Tibial nerve (tissue), 4 donors: ENCODE data around the gene GAS5. TPM values are rescaled to one million over a fixed set of nuclear protein-coding genes. Genes with fewer than 3 reads are reported as not detected.

ENCODE experiments used
- DNase-seq, 2 donors: peaks; one replicate each; pipeline ENCODE4 v3.0.0-alpha.2; 2019; ENCODE audit warnings: low spot score in 2 of 2
- H3K27ac ChIP-seq, 4 donors: fragments of 200-600 bp; sonication (generic) in 3 of 4; one replicate each; pipeline ENCODE4 v1.5.1; 2017 to 2019; ENCODE audit warnings: mild to moderate bottlenecking in 1 of 4
- H3K27me3 ChIP-seq, 2 donors: fragments of 200-600 bp; sonication (generic) in 1 of 2; one replicate each; pipeline versions ENCODE4 v1.5.1 to v1.6.0; 2017 to 2019
- H3K36me3 ChIP-seq, 3 donors: fragments of 200-600 bp; sonication (generic); one replicate each; pipeline ENCODE4 v1.5.1; 2018 to 2019
- H3K4me1 ChIP-seq, 4 donors: fragments of 200-600 bp; sonication (generic) in 3 of 4; one replicate each; pipeline ENCODE4 v1.5.1; 2017 to 2019
- H3K4me3 ChIP-seq, 4 donors: fragments of 200-600 bp; sonication (generic) in 3 of 4; one replicate each; pipeline ENCODE4 v1.5.1; 2017 to 2019; ENCODE audit warnings: mild to moderate bottlenecking in 1 of 4, moderate library complexity in 1 of 4
- H3K9me3 ChIP-seq, 4 donors: fragments of 200-600 bp; sonication (generic) in 3 of 4; one replicate each; pipeline ENCODE4 v1.5.1; 2017 to 2019
- EP300 ChIP-seq, 2 donors: sonication (generic); formaldehyde crosslinking; IDR thresholded peaks; one replicate each; pipeline ENCODE4 v1.6.1; 2017; ENCODE audit warnings: antibody characterized with exemption in 2 of 2, mild to moderate bottlenecking in 1 of 2
- POLR2A ChIP-seq, 2 donors: fragments of 450-650 bp; IDR thresholded peaks; one replicate each; pipeline ENCODE4 v1.6.1; 2017; ENCODE audit warnings: antibody characterized with exemption in 2 of 2, mild to moderate bottlenecking in 2 of 2, moderate library complexity in 2 of 2
- WGBS, 2 donors: methylation state at CpG; one replicate each; pipeline ENCODE4 v1.1.5; 2018; 5-methylcytosine and 5-hydroxymethylcytosine counted together
- total RNA-seq, 4 donors: library from RNA; depleted of rRNA; stranded (reverse); fragments of >200 nt; gene quantifications; one replicate each; pipeline ENCODE4 v1.1.0, GENCODE V29; 2016
- TF ChIP-seq, protein P1 (sequence below), 5 experiments: fragments of 200-600 bp in 3 of 5; fragments of 450-650 bp in 2 of 5; sonication (generic) in 3 of 5; IDR thresholded peaks; one replicate each; pipeline ENCODE4 v1.5.1; 2016 to 2019; ENCODE audit warnings: antibody characterized with exemption in 5 of 5, mild to moderate bottlenecking in 3 of 5, moderate library complexity in 2 of 5

Gene GAS5
- 100 to 1,000 TPM; 348 to 615 (median 564) TPM for total RNA-seq

DNA sequence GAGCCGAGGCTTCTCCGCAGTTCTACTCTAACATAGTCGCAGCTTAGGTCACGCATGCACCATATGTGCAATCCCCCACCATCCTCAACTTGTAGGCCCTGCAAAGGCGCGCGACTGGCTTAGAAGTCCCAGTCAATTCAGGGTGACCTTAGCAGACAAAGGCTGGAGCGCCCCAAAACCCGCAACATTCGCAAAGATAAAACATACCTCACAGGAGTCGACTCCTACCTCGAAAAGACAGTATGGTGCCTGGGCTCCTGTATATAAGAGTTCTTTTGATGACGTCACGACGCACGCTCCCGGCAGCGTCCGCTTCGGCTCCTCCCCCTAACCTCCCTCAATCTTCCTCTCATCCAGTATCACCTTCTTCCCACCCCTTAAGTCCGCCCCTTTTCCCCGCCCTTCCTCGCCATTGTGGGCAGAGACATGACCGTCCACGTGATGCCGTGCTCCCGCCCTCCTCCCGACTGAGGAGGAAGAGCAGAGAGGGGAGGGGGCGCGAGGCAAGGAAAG, at the start of gene GAS5:
GAS5 (minus strand) TSS at position 237 of the 513 bp plus-strand sequence.
- TF ChIP-seq, protein P1, sequence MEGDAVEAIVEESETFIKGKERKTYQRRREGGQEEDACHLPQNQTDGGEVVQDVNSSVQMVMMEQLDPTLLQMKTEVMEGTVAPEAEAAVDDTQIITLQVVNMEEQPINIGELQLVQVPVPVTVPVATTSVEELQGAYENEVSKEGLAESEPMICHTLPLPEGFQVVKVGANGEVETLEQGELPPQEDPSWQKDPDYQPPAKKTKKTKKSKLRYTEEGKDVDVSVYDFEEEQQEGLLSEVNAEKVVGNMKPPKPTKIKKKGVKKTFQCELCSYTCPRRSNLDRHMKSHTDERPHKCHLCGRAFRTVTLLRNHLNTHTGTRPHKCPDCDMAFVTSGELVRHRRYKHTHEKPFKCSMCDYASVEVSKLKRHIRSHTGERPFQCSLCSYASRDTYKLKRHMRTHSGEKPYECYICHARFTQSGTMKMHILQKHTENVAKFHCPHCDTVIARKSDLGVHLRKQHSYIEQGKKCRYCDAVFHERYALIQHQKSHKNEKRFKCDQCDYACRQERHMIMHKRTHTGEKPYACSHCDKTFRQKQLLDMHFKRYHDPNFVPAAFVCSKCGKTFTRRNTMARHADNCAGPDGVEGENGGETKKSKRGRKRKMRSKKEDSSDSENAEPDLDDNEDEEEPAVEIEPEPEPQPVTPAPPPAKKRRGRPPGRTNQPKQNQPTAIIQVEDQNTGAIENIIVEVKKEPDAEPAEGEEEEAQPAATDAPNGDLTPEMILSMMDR (IDR thresholded peaks at IDR 0.05), result peak in 1 of 5 experiments; percentile 34
- TF ChIP-seq POLR2A (IDR thresholded peaks at IDR 0.05), result peak; percentile 98 to 99
- TF ChIP-seq EP300 (IDR thresholded peaks at IDR 0.05), result peak; percentile 61 to 99
- Histone ChIP-seq H3K4me1 (peaks cover 0 to 52% (median 23%) of the 10 kb centered on the region in 4 donors), H3K27ac (peak within 1 kb of the TSS; percentile 94 to 96 (median 95)), H3K9me3 (no peaks in the 10 kb centered on the region), H3K4me3 (peak within 1 kb of the TSS; percentile 66 to 98 (median 82)), H3K36me3 (peaks cover 0 to 64% (median 17%) of the 10 kb centered on the region in 3 donors), H3K27me3 (no peaks in the 10 kb centered on the region)
- DNase-seq, result peak; percentile 99 to 100
- 2% methylated on average over 28 to 29 of the region's 30 CpGs for WGBS, 2 donors

DNA sequence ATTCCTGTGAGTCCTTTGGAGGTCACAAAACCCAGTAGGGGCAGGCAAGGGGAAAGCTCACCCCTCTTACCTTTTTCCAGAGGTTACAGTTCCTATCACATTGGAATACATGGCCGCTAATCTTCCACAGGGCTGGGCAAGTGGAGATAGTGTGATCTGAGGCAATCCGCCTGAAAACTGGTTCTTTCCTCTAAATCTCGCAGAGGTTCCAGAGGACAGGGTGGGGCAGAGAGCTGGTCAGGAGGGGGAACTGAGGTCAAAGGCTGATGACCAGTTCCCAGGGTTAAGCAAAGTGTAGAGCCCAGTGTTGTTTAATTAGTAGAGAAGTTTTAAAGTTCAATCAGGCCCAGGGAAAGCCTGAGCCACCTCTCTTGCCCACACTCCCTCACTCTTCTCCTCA, 49.4 kb upstream of the GAS5 start, which contains the start of gene SERPINC1:
SERPINC1 (minus strand) TSS at position 179 of the 400 bp plus-strand sequence; CDS start at position 111, 68 bp downstream.
- Histone ChIP-seq H3K27me3 (no peaks in the 10 kb centered on the region), H3K4me3 (no peak within 1 kb of the TSS), H3K9me3 (no peaks in the 10 kb centered on the region), H3K27ac (no peak within 1 kb of the TSS), H3K36me3 (peaks cover 0 to 3% (median 0%) of the 10 kb centered on the region in 3 donors), H3K4me1 (no peaks in the 10 kb centered on the region)
- no peak for TF ChIP-seq EP300 (IDR thresholded peaks at IDR 0.05)
- DNase-seq, result no peak
- 86 to 94% methylated on average over 3 of the region's 3 CpGs for WGBS, 2 donors

DNA sequence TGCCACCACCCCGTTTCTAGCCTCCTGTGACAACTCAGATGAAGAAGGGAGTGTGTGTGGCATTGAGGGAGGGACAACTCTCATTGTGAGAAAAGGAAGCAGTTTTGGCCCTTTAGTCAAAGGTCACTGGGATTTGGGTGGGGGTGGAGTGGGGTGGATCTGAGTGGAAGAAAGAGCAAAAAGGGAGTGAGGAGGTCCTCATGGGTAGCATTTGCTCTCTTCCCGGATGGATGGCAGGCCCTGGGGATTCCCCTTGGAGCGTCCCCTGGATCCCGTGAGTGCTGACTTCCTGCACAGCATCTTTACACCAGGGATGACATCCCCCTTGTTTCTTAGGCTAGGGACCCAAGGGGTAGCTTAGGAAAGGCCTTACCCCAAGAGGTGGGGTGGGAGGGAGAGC, 48.9 kb upstream of the GAS5 start:
- peaks cover 0 to 3% (median 0%) of the 10 kb centered on the region in 3 donors for H3K36me3 ChIP-seq
- whole genome bisulfite sequencing, 2 donors, result 69 to 72% methylated on average over 4 of the region's 4 CpGs
- no peak for DNase-seq
- H3K27me3 ChIP-seq, result no peaks in the 10 kb centered on the region
- no peaks in the 10 kb centered on the region for H3K4me1 ChIP-seq
- no peak for TF ChIP-seq EP300 (IDR thresholded peaks at IDR 0.05)
- TF ChIP-seq POLR2A (IDR thresholded peaks at IDR 0.05), result no peak
- H3K27ac ChIP-seq, result no peak overlapping the region
- H3K9me3 ChIP-seq, result no peaks in the 10 kb centered on the region
- no peak overlapping the region for H3K4me3 ChIP-seq

DNA sequence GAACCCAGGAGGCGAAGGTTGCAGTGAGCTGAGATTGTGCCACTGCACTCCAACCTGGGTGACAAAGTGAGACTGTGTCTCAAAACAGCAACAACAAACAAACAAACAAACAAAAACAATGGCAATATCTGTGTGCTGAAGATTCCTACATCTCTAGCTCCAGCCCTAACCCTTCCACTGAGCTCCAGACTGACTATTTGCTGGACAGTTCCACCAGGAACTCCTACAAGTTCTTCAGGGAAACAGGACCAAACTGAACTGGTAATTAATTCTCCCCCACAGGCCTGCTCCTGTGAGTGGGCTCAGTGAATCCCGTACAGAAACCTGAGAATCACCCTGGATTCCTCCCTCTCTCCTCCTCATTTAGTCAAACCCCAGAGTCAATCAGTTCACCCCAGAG, 47.8 kb upstream of the GAS5 start:
- Histone ChIP-seq H3K36me3 (peaks cover 0 to 3% (median 0%) of the 10 kb centered on the region in 3 donors), H3K4me1 (no peaks in the 10 kb centered on the region), H3K27me3 (no peaks in the 10 kb centered on the region), H3K9me3 (no peaks in the 10 kb centered on the region), H3K4me3 (no peak overlapping the region), H3K27ac (no peak overlapping the region)
- TF ChIP-seq EP300 (IDR thresholded peaks at IDR 0.05) (no peak), POLR2A (IDR thresholded peaks at IDR 0.05) (no peak)
- TF ChIP-seq, protein P1 (IDR thresholded peaks at IDR 0.05), result no peak
- WGBS, 2 donors, result 66 to 69% methylated on average over 2 of the region's 2 CpGs
- DNase-seq, result no peak

DNA sequence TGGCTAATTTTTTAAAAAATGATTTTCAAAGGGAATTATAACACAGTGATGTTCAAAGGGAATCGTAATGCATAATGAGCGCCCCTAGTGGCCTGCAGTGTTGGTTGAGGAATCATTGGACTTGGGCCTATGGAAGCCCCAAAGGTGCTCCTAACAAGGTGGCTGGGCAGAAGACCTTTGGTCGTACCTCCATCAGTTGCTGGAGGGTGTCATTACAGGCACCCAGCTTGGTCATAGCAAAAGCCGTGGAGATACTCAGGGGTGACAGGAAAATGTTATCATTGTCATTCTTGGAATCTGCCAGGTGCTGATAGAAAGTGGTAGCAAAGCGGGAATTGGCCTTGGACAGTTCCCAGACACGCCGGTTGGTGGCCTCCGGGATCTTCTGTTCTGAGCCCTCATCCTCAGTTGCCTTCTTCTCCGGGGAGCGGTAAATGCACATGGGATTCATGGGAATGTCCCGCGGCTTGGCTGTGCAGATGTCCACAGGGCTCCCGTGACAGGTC, 46.6 kb upstream of the GAS5 start:
- Histone ChIP-seq H3K4me3 (no peak overlapping the region), H3K27me3 (no peaks in the 10 kb centered on the region), H3K36me3 (peaks cover 0 to 10% (median 0%) of the 10 kb centered on the region in 3 donors), H3K27ac (no peak overlapping the region), H3K9me3 (no peaks in the 10 kb centered on the region), H3K4me1 (no peaks in the 10 kb centered on the region)
- DNase-seq, result no peak
- 78 to 82% methylated on average over 10 to 13 of the region's 13 CpGs for WGBS, 2 donors
- TF ChIP-seq, protein P1 (IDR thresholded peaks at IDR 0.05), result peak in 2 of 5 experiments; percentile 2 to 15
- no peak for TF ChIP-seq POLR2A (IDR thresholded peaks at IDR 0.05)
- no peak for TF ChIP-seq EP300 (IDR thresholded peaks at IDR 0.05)

DNA sequence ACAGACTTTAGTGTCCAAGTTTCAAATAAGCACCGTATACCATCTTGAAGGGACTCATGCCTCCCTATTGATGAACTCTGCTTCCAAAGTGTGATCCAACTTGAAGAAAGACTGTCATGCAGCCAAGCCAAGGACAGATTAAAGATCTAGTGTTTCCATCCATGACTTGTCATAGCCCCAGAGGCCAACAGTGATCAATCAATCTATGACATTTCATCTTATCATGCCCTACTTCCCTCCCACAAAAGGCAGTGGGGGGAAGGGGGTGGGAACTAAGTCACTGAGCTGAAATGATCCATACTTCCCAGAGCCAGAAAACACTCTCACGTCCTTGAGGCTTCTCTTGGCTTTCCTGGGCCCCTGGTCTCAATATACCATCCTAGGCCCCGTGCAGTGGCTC, 45.3 kb upstream of the GAS5 start:
- DNase-seq, result no peak
- Histone ChIP-seq H3K4me3 (no peak overlapping the region), H3K36me3 (peaks cover 0 to 18% (median 0%) of the 10 kb centered on the region in 3 donors), H3K4me1 (no peaks in the 10 kb centered on the region), H3K27me3 (no peaks in the 10 kb centered on the region), H3K27ac (no peak overlapping the region), H3K9me3 (no peaks in the 10 kb centered on the region)
- WGBS, 2 donors, result 82 to 89% methylated on average over 3 of the region's 3 CpGs
- TF ChIP-seq POLR2A (IDR thresholded peaks at IDR 0.05), result no peak
- TF ChIP-seq, protein P1 (IDR thresholded peaks at IDR 0.05), result no peak
- no peak for TF ChIP-seq EP300 (IDR thresholded peaks at IDR 0.05)
